ENCODE measurements around the gene EFCAB9. TPM values are rescaled to one million over a fixed set of nuclear protein-coding genes. Genes with fewer than 3 reads are reported as not detected.
"Not testable (repeated sequence)": the region's sequence is repeated elsewhere in the genome, so short reads cannot be mapped to it uniquely, and the experiment has no call there.

EFCAB9 gene
- polyA plus RNA-seq, 1 of the 3 experiments (the other 2 are of a cell fraction) = 0.10 TPM

- no peaks in the 10 kb centered on the region for H3F3A ChIP-seq (replicated peaks; ENCODE audit: insufficient read depth)
- ChIA-PET POLR2A (no interaction called here), CTCF (no interaction called here)
- H3K36me3 ChIP-seq (replicated peaks in 1 of 2; ENCODE audit: control insufficient read depth in 1 of 2, insufficient read depth in 2 of 2, low read length in 1 of 2) = no peaks in the 10 kb centered on the region
- no peak overlapping the region for H3K4me2 ChIP-seq
- no peak overlapping the region for H2AFZ ChIP-seq (ENCODE audit: low read depth)
- H3K27ac ChIP-seq (ENCODE audit: low read depth in 2 of 2, low read length in 1 of 2) = no peak overlapping the region
- no peak overlapping the region for H3K9ac ChIP-seq
- DNase-seq = no peak
- H3K4me1 ChIP-seq (ENCODE audit: control insufficient read depth in 1 of 2, insufficient read depth in 2 of 2, low read depth in 1 of 2, low read length in 1 of 2) = peaks cover 0 to 20% of the 10 kb centered on the region in 2 experiments; a peak in 1 of 4 replicates
- H3K27me3 ChIP-seq (ENCODE audit: insufficient read depth) = no peaks in the 10 kb centered on the region
- 93% methylated on average over 6 of the region's 10 CpGs for WGBS (ENCODE audit: low lambda C conversion rate)
- peaks cover 13% of the 10 kb centered on the region; the same call in 1 of the 2 replicates for H3K79me2 ChIP-seq (ENCODE audit: insufficient read depth)
- no peaks in the 10 kb centered on the region for H3K9me3 ChIP-seq
- peaks cover 4% of the 10 kb centered on the region; the same call in 1 of the 2 replicates for H4K20me1 ChIP-seq (ENCODE audit: insufficient read depth)
- no peak overlapping the region for H3K4me3 ChIP-seq (ENCODE audit: low read depth in 2 of 2, low read length in 1 of 2)
- TF ChIP-seq JUND (IDR thresholded peaks at IDR 0.05) (no peak), POLR2AphosphoS5 (IDR thresholded peaks at IDR 0.05; ENCODE audit: low read depth, low read length) (no peak), NRF1 (IDR thresholded peaks at IDR 0.05; ENCODE audit: low read depth, low read length) (no peak)
- H3K9me2 ChIP-seq = no peaks in the 10 kb centered on the region
Measured at GRCh38 chr5:172147857-172148256, 46.1 kb upstream of the EFCAB9 start.

DNA sequence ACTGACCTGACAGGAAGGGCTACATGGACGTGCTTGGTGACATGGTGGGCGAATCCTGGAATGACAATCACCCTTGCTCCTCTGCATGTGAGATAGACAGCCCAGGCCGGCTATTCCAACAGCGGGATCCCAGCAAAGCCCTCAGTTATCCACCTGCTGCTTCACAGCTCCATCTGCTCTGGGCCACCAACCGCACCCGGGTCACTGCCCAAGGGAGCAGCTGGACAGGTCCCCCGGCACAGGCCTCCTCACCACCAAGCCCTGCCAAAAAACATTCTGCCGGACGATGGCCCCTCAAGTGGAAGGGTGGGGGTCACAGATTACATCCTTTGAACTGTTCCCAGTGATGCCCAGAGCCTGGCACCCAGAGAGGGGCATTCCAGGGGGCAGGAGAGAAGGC, 45.6 kb upstream of the EFCAB9 start:
- Histone ChIP-seq H3K4me2 (no peak overlapping the region), H3K27ac (ENCODE audit: low read depth in 2 of 2, low read length in 1 of 2) (no peak overlapping the region), H3K9ac (no peak overlapping the region), H3K36me3 (replicated peaks in 1 of 2; ENCODE audit: control insufficient read depth in 1 of 2, insufficient read depth in 2 of 2, low read length in 1 of 2) (no peaks in the 10 kb centered on the region), H3K4me1 (ENCODE audit: control insufficient read depth in 1 of 2, insufficient read depth in 2 of 2, low read depth in 1 of 2, low read length in 1 of 2) (peaks cover 0 to 20% of the 10 kb centered on the region in 2 experiments; a peak in 1 of 4 replicates), H3K4me3 (ENCODE audit: low read depth in 2 of 2, low read length in 1 of 2) (no peak overlapping the region), H3K9me3 (no peaks in the 10 kb centered on the region), H3K27me3 (ENCODE audit: insufficient read depth) (no peaks in the 10 kb centered on the region), H4K20me1 (ENCODE audit: insufficient read depth) (no peaks in the 10 kb centered on the region), H2AFZ (ENCODE audit: low read depth) (no peak overlapping the region), H3F3A (replicated peaks; ENCODE audit: insufficient read depth) (no peaks in the 10 kb centered on the region), H3K9me2 (no peaks in the 10 kb centered on the region), H3K79me2 (ENCODE audit: insufficient read depth) (peaks cover 10% of the 10 kb centered on the region; the same call in 1 of the 2 replicates)
- TF ChIP-seq RCOR1 (IDR thresholded peaks at IDR 0.05; ENCODE audit: low read length) (no peak), FOXJ3 (CRISPR knock-in tag; IDR thresholded peaks at IDR 0.05) (no peak)
- WGBS (ENCODE audit: low lambda C conversion rate) = 100% methylated on average over 2 of the region's 9 CpGs
- no peak for DNase-seq
- POLR2A ChIA-PET = no interaction called here
- CTCF ChIA-PET = no interaction called here

- CTCF ChIA-PET = no interaction called here
Measured at GRCh38 chr5:172149073-172149472, 44.9 kb upstream of the EFCAB9 start.

GRCh38 chr5:172149481-172149880, 44.5 kb upstream of the EFCAB9 start:
- H3K4me3 ChIP-seq (ENCODE audit: low read depth in 2 of 2, low read length in 1 of 2); H3K27ac ChIP-seq (ENCODE audit: low read depth in 2 of 2, low read length in 1 of 2); POLR2A ChIA-PET; H4K20me1 ChIP-seq (ENCODE audit: insufficient read depth); H3K4me2 ChIP-seq; H3K9me2 ChIP-seq; H3K9me3 ChIP-seq; CTCF ChIA-PET; H3K36me3 ChIP-seq (replicated peaks in 1 of 2; ENCODE audit: control insufficient read depth in 1 of 2, insufficient read depth in 2 of 2, low read length in 1 of 2); DNase-seq; H2AFZ ChIP-seq (ENCODE audit: low read depth); H3K27me3 ChIP-seq (ENCODE audit: insufficient read depth); H3K9ac ChIP-seq; H3F3A ChIP-seq (replicated peaks; ENCODE audit: insufficient read depth): not testable (repeated sequence)
- H3K79me2 ChIP-seq (ENCODE audit: insufficient read depth) = peaks cover 10% of the 10 kb centered on the region; the same call in 1 of the 2 replicates
- H3K4me1 ChIP-seq (ENCODE audit: control insufficient read depth in 1 of 2, insufficient read depth in 2 of 2, low read depth in 1 of 2, low read length in 1 of 2) = peaks cover 0 to 12% of the 10 kb centered on the region in 2 experiments; a peak in 1 of 4 replicates
- WGBS (ENCODE audit: low lambda C conversion rate) = 88% methylated on average over 7 of the region's 11 CpGs

More at GRCh38 chr5:172149073-172149472, 44.9 kb upstream of the EFCAB9 start:
- Histone ChIP-seq H3K4me3 (ENCODE audit: low read depth in 2 of 2, low read length in 1 of 2) (no peak overlapping the region), H3K4me1 (ENCODE audit: control insufficient read depth in 1 of 2, insufficient read depth in 2 of 2, low read depth in 1 of 2, low read length in 1 of 2) (peaks cover 0 to 16% of the 10 kb centered on the region in 2 experiments; a peak in 1 of 4 replicates), H3K9me3 (no peaks in the 10 kb centered on the region), H3F3A (replicated peaks; ENCODE audit: insufficient read depth) (no peaks in the 10 kb centered on the region), H3K4me2 (no peak overlapping the region), H3K36me3 (replicated peaks in 1 of 2; ENCODE audit: control insufficient read depth in 1 of 2, insufficient read depth in 2 of 2, low read length in 1 of 2) (no peaks in the 10 kb centered on the region), H3K9ac (no peak overlapping the region), H2AFZ (ENCODE audit: low read depth) (no peak overlapping the region), H3K27ac (ENCODE audit: low read depth in 2 of 2, low read length in 1 of 2) (no peak overlapping the region), H3K27me3 (ENCODE audit: insufficient read depth) (no peaks in the 10 kb centered on the region), H3K9me2 (no peaks in the 10 kb centered on the region), H3K79me2 (ENCODE audit: insufficient read depth) (peaks cover 10% of the 10 kb centered on the region; the same call in 1 of the 2 replicates), H4K20me1 (ENCODE audit: insufficient read depth) (no peaks in the 10 kb centered on the region)
- DNase-seq = no peak
- TF ChIP-seq ZBTB33 (IDR thresholded peaks at IDR 0.05; ENCODE audit: borderline replicate concordance, low read depth) (no peak), JUND (IDR thresholded peaks at IDR 0.05) (no peak), NRF1 (IDR thresholded peaks at IDR 0.05; ENCODE audit: low read depth, low read length) (no peak), RXRA (IDR thresholded peaks at IDR 0.05; ENCODE audit: borderline replicate concordance, low read depth) (no peak), GATA2 (CRISPR knock-in tag; IDR thresholded peaks at IDR 0.05) (no peak), SMC3 (IDR thresholded peaks at IDR 0.05; ENCODE audit: low read depth, low read length) (no peak)
- POLR2A ChIA-PET = no interaction called here
- WGBS (ENCODE audit: low lambda C conversion rate) = 85% methylated on average over 2 of the region's 3 CpGs
